Cardiac septum (tissue), 1 donor: ENCODE results near the gene NUCB2. TPM values are rescaled to one million over a fixed set of nuclear protein-coding genes. Genes with fewer than 3 reads are reported as not detected.

Source experiments
- DNase-seq: peaks from one replicate; pipeline ENCODE4 v3.0.0-alpha.2; 2020; ENCODE audit warnings: low spot score
- intact Hi-C: fragments of 100-400 bp; cut with DNase I; formaldehyde crosslinking; loops from one replicate; pipeline ENCODE4 v1.14.0; 2022
- total RNA-seq: library from RNA; stranded (reverse); fragmentation: NEBNext Ultra II Directional; extraction: Animal tissue kit (Norgen Biotek cat#: 25700); gene quantifications from one replicate; pipeline ENCODE4 v1.2.1, GENCODE V29; 2021
- donor health status: DM: no; HTN: no; CAD: no.

NUCB2 gene
- total RNA-seq, 1 donor from 2014 or later = 91.6 TPM

DNA sequence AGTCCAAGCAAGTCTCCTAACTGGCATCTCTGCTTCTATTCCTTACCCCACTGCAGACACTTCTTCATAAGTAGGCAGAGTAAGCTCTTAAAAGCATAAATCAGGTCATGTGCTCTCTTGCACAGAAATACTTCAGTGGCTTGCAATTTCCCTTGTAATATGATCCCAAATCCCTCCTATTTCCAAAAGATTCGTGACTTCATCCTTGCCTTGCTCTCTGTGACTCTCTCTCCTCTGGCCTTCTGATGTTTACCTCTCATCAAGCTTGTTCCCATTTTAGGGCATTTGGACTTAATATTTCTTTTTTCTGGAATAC, 37.7 kb downstream of the NUCB2 start:
- no peak for DNase-seq
- intact Hi-C loops = no loop called here

DNA sequence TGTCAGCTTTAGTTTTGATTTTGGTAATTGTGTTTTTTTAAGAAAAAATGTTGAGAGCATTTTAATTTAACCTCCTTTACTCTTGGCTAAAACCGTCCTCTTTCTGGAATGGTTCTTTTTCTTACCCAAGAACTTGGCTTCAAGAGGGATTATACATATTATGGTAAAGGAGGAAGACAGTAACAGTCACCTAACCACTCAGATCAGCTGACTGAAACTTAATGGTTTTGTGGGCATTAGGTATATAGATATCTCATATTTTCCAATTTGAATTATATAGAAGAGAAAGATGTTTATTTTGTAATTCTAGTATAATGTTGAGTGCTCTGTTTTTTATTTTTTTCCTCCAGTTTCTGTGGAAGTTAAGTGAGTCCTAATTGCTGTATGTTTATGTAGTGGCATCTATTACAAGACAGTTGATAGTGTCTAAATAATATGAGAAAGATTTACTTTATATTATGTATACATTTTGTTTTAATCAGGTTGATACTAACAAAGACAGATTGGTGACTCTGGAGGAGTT, 38.4 kb downstream of the NUCB2 start:
- intact Hi-C loops = no loop called here
- no peak for DNase-seq

DNA sequence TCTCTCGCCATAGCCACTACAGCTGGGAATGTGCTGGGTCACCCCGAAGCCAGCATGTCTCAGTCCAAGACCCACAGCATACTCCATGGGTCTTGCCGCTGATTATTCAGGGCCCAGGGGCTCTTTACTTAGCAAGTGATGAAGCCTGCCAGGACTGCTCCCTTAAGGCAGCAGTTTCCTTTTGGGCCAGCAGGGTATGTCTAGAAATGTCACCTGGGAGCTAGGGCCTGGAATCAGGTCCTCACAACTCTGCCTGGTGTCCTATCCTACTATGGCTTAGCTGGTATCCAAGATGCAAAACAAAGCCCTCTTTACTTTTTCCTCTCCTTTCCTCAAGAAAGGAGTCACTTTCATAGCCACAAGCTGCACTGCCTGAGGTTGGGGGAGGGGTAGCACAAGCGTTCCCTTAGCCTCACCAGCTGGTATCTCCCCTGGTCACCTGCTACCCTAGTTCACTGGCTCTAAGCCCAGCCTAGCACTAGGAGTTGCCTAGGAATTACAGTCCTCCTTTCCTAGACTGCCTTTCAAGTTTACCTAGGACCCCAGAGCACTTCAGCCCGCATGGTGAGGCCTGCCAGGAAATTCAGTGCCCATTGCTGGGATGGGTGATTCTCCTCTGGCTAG, 52.4 kb downstream of the NUCB2 start:
- no peak for DNase-seq
- intact Hi-C loops = no loop called here

DNA sequence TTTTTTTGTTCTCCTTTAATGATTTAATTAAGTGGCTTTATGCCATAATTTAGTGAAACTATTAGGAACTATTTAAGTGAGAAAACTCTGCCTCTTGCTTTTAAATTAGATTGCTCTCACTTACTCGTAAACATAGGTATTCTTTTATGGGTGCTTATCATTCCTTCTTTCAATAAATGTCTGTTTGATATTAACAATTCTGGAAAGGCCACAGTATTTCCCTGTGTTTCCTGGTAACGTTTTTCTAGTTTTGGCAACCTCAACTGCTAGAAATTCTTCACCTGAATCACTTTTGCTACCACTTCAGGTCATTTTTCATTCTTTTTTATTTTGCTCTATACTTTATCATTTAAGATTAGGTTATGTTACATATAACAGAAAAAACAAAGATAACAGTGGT, 55.1 kb downstream of the NUCB2 start:
- no peak for DNase-seq
- intact Hi-C loops = no loop called here

DNA sequence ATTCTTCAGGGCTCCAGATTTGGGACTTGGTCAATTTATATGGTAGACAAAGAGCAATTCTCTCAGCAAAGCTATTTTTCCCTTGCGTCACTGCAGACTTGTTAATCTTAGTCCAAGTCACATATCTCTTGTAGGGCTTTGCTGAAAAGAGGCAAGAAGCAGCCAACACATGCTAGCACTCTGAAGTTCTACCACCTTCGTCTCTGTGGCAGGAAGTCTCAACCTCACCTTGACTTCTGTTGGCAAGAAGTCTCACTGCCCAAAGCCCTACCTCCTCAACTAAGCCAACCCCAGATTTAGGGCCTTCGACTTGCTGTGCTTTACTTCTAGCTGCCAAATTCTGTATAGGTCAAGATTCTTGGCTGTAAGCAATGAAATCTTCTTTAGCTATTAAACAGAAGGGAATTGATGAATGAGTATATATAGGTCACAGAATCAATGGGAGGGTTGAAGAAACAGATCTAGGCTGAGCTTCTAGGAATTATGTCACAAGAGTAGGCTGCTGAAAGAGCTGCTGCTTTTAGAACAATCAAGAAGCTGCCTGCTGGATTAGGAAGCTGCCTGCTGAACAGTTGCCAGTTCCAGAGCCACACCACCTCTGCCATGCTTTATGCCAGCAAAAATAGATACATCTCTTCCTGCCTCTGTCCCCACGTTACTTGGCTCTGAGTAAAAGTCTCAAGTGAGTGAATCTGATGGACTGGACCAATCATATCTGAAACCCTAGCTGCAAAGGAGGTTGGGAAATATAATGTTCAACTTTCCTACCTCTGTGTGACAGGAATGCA, 57.5 kb downstream of the NUCB2 start:
- no peak for DNase-seq
- intact Hi-C loops = no loop called here

DNA sequence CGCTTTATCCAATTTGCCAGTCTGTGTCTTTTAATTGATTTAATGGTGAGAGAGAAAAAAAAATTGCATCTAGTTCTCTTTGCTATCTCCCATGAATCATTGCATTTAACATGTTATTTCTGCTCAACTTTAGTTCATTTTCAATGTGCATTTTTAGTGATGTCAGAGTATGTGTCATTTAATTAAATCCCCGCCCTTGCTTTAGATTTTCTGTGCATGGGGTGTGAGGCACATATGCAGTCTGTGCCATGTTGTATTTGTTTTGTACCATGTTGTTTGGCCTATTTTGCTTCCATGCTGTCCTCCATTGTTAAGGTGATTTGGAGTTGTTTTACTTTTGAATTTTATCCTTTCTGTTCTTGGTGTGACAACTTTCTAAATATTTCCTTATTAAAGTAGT, 66.7 kb downstream of the NUCB2 start:
- DNase-seq = no peak
- intact Hi-C loops = no loop called here

DNA sequence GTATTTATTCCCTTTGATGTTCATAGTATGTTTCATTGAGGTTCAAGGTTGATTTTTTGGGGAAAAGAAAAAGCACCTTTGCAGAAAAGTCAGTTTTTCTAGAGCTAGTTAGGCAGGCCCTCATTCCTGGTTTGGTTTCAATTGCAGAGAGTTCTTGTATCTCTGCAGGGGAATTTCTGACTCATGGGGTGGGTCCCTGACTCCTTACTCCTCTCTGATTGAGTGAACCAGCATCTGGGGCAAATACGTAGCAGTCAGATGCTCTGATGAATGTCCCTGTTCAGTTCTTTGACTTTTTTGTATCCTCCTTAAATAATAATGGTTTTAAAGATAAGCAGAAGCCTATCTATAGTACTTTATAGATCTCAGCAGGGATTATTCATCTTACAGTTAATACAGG, 67.4 kb downstream of the NUCB2 start:
- no peak for DNase-seq
- intact Hi-C loops = no loop called here

DNA sequence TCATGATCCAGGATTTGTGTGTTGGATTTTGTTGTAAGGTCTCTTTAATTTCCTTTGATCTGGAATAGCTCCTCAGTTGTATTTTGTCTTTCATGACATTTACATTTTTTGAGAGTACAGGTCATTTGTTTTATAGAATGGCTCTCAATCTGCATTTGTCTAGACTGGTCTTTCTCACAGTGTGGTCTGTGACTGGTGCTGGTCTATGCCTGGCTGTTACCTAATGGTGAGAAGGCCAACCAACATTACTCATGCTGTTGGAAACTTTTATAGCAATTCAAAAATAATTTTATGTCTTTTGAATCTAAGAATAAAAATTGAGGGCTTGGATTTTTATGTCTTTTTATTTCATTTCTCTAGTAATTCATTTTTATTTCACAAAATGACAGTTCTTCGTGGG, 71.1 kb downstream of the NUCB2 start:
- DNase-seq = no peak
- intact Hi-C loops = no loop called here

DNA sequence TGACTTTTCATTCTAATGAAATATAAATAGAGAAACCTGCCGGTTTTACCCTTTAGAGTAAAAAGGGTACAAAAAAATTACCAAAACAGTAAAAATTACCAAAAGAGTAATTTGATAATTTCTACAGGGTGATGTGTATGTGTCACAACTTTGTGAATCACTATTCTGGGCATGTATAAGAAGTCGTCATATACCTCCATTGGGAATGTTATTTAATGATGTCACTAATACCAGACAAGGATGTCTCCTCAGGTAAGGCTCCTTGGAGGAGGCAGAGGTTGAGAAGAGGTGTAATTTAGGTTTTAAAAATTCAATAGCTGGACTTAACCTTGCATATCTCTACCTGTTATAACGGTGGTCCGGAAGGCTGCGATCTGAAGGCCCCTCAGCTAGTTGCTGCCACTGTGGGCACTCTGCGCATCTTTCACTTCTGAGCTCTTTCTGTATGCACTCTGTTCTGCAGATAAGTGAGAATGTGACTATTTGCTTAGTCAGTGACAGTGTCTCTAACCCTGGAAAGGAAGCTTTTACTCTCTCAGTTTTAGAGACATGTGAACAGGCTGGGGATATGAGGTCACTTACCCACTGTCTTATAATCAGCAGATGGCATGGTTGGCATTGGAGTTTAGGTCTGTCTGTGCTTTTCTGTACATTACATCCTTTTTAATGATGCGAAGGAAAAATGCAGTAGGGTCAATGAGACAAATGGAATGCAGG, 74.1 kb downstream of the NUCB2 start:
- DNase-seq = no peak
- intact Hi-C loops = loop anchor here (5.0 kb wide), 2 partner anchors 73 to 118 kb away; partner anchors contain the start of gene NUCB2

DNA sequence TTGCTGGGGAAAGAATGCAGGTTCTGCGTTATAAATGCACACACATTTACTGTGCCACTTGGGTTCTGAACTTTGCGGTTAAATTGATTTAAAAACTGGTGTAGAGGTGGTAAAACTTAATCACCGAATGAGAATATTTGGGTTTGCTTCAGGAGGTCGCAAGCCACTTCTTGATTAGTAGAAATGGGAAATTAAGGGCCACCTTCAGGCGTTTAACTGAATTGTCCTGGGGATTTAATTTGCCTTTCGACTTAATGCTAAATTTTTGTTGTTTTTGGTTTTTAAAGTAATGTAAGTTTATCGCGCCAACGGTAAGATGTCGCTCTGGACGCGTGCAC, 74.6 kb downstream of the NUCB2 start:
- DNase-seq = no peak
- intact Hi-C loops = loop anchor here (5.0 kb wide), 2 partner anchors 74 to 119 kb away; partner anchors contain the start of gene NUCB2

DNA sequence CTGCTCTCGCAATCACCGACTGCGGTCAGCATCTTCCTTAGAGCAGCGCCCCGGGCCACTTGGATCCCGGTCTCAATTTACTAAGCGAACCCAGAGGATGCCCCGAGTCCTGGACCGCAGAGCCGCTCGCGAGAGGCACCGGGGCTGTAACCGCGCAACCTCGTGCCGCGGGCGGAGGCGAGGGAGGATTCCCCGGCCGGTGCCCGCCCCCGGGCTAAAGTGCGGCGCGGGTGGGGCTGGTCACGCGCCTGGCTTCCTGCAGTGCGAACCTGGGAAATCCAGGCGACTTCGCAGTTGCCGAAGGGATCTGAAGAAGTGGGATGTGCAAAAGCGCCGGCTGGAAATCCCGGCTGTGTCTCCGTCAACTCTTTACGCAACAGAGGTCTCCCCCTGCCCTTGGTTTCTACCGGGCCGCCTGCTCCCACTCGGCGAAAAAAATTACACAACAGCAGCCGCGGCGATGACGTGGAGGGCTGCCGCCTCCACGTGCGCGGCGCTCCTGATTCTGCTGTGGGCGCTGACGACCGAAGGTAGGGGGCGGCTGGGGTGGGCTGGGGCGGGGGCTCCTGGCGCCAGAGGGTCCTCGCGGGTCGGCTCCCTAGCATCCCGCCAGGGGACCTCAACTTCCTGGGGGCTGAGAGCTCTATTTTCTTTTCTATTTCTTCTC, 75.1 kb downstream of the NUCB2 start, which contains the start of gene NCR3LG1:
TSS of gene NCR3LG1 (plus strand) at position 291 of the 667 bp plus-strand sequence. CDS start at position 461, 170 bp downstream.
- intact Hi-C loops = loop anchor here (5.0 kb wide), 2 partner anchors 74 to 119 kb away; partner anchors contain the start of gene NUCB2
- DNase-seq = peak; percentile 83

DNA sequence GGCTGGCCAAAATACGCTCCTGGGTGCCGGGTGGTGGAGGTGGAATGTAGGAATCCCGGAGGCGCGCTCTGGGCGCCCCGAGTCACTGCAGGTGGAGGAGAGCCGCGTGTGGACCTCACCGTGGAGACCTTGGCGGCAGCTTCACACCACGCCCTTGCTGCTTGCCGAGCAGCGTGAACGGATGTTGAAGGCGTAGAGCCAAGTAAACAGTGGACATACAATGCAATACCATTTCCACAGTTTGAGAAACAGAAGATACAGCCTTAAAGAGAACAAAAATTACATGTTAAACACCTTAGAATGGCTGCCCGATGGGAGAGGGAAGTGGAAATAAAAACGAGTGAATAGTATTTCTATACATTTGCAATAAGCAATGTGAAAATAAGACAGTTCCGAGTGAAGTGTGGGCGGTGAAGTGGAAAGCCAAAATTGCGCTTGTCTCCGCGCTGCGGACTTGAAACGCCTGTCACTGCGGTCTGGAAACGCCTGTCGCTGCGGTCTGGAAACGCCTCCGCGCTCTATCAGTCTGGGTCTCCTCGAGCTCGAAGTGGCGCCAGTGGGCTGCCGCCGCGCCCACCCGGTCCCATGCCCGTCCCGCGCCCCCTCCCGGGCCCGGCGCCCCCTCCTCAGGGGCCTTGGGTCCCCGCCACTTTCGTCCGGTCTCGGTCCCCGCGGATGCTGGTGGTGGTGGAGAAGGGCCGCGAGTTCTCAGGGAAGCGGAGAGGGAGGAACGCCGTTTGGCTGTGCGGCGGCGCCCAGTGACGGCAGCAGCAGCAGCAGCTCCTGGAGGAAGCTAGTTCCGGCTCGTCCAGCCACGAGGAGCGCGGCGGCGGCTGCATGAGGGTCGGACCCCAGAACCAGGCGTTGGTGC, 76.6 kb downstream of the NUCB2 start:
- DNase-seq = peak; percentile 89
- intact Hi-C loops = loop anchor here (5.0 kb wide), 2 partner anchors 76 to 121 kb away; partner anchors contain the start of gene NUCB2

DNA sequence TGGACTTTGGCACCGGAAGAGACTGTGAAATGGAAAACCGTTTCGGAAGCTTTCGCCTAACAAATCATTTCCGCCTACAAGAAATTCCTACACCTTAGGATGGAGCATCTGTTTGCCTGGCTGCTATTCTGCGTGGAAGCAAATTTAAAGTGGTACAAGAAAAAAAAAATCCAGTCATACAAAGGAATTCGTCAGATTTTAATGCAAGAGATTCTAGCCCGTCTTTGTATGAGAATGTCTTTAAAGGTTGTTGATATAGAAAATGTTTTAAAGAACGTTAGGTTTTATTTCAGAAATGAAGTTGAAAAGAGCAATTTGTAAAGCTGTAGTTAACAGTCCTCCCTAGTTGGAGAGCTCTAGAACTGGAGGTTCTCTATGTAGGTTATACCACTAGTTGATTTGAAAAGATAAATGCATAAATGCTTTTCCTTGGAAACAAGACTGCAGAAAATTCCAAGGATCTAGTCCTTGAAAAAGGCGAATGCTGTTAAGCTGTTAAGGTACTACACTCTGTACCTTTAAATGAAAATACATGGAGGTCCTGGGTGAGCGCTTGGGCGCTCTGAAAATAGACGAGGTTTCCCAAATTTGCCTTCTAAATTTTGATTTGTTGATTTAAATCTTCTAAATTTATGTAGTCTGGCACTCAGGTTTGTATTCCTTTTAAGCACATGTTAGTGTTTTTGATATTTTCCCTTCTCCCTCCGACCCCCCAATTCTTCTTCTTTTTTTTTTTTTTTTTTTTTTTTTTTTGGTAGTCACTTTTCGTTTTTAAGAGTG, 77.5 kb downstream of the NUCB2 start:
- no peak for DNase-seq
- intact Hi-C loops = loop anchor here (5.0 kb wide), 2 partner anchors 77 to 122 kb away; partner anchors contain the start of gene NUCB2

DNA sequence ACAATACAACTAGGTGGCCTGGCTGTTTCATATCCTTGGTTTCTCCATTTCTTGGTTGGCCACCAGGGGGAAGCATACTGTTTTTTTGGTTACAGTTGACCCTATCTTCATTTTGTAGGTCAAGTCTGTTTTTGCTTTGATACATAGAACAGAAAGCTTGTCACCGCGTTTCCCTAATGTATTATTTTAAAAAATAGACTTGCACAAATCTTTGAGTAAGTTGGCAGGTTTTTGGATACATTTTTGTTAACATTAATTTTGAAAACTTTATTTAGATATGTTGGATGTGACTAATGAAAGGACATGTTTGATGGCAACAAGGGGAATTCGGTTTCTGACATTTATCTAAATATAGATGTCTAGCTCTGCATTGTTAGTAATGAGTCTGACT, 78.1 kb downstream of the NUCB2 start:
- intact Hi-C loops = loop anchor here (5.0 kb wide), 2 partner anchors 77 to 122 kb away; partner anchors contain the start of gene NUCB2
- DNase-seq = no peak

DNA sequence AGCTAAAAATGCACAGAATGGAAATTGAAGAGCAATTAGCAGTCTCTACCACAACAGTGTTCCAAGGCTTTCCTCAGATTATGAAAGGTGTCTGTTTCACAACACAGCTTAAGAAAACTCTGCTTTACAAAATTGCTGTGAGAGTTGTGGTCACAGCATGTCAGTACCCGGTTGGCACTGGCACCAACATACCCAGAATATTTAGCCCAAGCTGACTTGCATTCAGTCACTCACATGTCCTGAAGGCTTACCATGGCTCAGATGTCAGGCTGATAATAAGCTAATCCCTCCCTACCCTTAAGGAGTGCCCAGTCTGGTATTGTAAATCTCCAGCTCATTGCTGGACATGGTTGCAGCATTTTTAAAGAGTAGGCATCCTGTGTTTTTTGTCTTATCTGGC, 90.0 kb downstream of the NUCB2 start:
- intact Hi-C loops = no loop called here
- DNase-seq = no peak

DNA sequence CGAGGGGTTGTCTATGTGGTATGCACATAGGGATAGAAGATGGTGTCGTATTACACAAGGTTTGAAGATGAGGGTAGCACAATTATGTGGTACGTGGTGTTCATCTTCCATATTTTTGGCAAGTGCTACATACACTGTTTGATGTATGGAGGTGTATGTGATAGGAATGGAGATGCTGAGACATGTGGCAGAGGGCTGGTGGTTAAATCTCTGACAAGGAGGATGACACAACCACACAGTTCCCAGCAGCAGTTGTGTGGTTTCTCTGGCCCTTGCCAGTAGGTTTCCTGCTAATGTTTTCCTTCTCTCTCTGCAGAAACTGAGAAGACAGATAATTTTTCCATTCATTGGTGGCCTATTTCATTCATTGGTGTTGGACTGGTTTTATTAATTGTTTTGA, 92.0 kb downstream of the NUCB2 start:
- intact Hi-C loops = no loop called here
- no peak for DNase-seq

DNA sequence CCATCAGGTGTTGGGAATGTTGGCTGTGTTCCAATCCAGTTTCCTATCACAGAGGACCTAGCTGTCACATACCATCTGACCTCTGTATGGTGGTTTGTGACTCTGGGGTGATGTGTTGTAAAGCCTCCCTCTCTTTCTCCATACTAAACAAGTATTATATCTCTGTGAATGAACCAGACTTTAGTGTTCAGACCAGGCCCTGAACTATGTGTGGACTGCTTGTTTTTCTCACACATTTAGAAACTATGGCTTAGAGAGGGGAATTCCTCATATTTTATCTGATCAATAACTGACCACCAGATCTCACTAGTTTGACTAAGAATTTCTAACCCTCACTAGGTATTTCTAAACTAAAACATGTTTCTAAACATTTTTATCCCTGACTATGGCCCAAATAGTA, 92.6 kb downstream of the NUCB2 start:
- no peak for DNase-seq
- intact Hi-C loops = no loop called here

DNA sequence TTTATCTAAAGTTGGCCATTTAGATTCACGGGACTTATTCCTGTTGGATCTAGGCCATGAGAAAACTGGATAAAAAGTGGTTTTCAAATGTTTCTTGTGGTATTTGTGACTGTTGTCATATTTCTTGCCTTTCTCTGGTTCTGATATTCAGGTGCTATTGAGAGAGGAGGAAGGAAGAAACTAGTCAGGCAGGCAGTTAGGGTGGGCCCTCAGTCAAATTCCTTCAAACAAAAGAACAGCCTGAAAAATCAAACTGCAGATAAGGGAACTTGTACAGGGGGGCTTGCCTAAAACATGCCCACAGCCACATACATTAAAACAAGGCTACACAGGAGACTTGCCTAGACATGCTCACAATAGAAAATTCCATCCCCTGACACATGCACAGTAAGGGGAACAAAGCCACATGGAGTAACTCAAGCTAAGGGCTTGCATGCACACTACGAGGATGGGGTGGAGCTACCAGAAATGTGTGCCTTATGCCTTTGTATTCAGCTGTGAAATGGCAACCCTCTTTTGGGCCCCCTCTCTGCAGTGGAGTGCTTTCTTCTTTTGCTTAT, 93.2 kb downstream of the NUCB2 start:
- intact Hi-C loops = no loop called here
- DNase-seq = no peak
